Spleen (tissue), 7 donors: ENCODE data around the gene DDAH2.
A peak's percentile ranks its signal among the peaks of the same experiment; 100 is the strongest.

Experiments
- CTCF ChIP-seq, 11 experiments: fragments of 200-600 bp in 7 of 11; fragments of 450-650 bp in 4 of 11; sonication (generic) in 4 of 11; IDR thresholded peaks in 8 of 11; conservative IDR thresholded peaks in 3 of 11; 1 replicate in 7 of 11; 2 replicates in 4 of 11; pipeline versions ENCODE4 v1.4.0 to v1.8.0; 2016 to 2021; ENCODE audit warnings: antibody characterized with exemption in 11 of 11, inconsistent platforms in 4 of 11, mild to moderate bottlenecking in 1 of 11
- POLR2A ChIP-seq, 3 donors: fragments of 450-650 bp; IDR thresholded peaks; one replicate each; pipeline ENCODE4 v1.5.1; 2017; ENCODE audit warnings: antibody characterized with exemption in 3 of 3, mild to moderate bottlenecking in 1 of 3
- POLR2AphosphoS5 ChIP-seq, 3 donors: sonication (generic); formaldehyde crosslinking; IDR thresholded peaks; one replicate each; pipeline ENCODE4 v1.5.1; 2017; ENCODE audit warnings: antibody characterized with exemption in 3 of 3
- donor health status: DM: no; HTN: no; CAD: no; lungs with moderate emphysema.
- donor health status: DM: no; HTN: no; CAD: no.
- donor health status: DM: no; HTN: no; CAD: no.

- TF ChIP-seq POLR2AphosphoS5 (IDR thresholded peaks at IDR 0.05) (peak in 2 of 3 donors; percentile 14 to 40), CTCF (IDR thresholded peaks at IDR 0.05 in 8 of 11, conservative IDR thresholded peaks at IDR 0.05 in 3 of 11) (no peak), POLR2A (IDR thresholded peaks at IDR 0.05) (no peak)
Observed at GRCh38 chr6:31768363-31769257, 39.5 kb upstream of the DDAH2 start.
